ENCODE results near the gene CALM3. TPM values are rescaled to one million over a fixed set of nuclear protein-coding genes. Genes with fewer than 3 reads are reported as not detected.

CALM3 gene
- total RNA-seq, 1 experiment from 2014 or later: 484 TPM

GRCh38 chr19:46620716-46621115 lies 19.6 kb downstream of the CALM3 start:
- ChIA-PET POLR2A (no interaction called here), CTCF (interaction anchor here (1.1 kb wide), 1 partner anchor 41 kb away, joined by 4 read pairs; no protein-coding TSS in a partner anchor)
- H3K36me3 Mint-ChIP-seq (ENCODE audit: insufficient read depth, unreplicated experiment): no peaks in the 10 kb centered on the region
- H3K27ac Mint-ChIP-seq (ENCODE audit: unreplicated experiment): no peak overlapping the region
- no peaks in the 10 kb centered on the region for H3K9me3 Mint-ChIP-seq (ENCODE audit: unreplicated experiment)
- no TSS peak for BruUV-seq (replicated peaks)
- H3K36me3 ChIP-seq (ENCODE audit: control insufficient read depth, insufficient read depth, low read length): no peaks in the 10 kb centered on the region
- H3K4me1 Mint-ChIP-seq (ENCODE audit: low read depth, unreplicated experiment): no peaks in the 10 kb centered on the region
- TF ChIP-seq CTCF (IDR thresholded peaks at IDR 0.05; ENCODE audit: insufficient read depth in 1 of 2, low read depth in 1 of 2, low read length in 1 of 2, severe bottlenecking in 1 of 2, unreplicated experiment in 1 of 2): no peak
- H3K27me3 Mint-ChIP-seq (ENCODE audit: insufficient read depth, unreplicated experiment): no peaks in the 10 kb centered on the region
- no peak overlapping the region for H3K4me3 Mint-ChIP-seq (ENCODE audit: unreplicated experiment)
- no peaks in the 10 kb centered on the region for H3K27me3 ChIP-seq (replicated peaks; ENCODE audit: control insufficient read depth, insufficient read depth, low read length)
- DNase-seq: no peak
- peaks cover 14% of the 10 kb centered on the region for H3K4me1 ChIP-seq
- no peaks in the 10 kb centered on the region for H3K9me3 ChIP-seq
- no peak overlapping the region for H3K4me3 ChIP-seq (ENCODE audit: low read depth, low read length)
- intact Hi-C loops (cut with micrococcal nuclease; ENCODE audit: unreplicated experiment): no loop called here

DNA sequence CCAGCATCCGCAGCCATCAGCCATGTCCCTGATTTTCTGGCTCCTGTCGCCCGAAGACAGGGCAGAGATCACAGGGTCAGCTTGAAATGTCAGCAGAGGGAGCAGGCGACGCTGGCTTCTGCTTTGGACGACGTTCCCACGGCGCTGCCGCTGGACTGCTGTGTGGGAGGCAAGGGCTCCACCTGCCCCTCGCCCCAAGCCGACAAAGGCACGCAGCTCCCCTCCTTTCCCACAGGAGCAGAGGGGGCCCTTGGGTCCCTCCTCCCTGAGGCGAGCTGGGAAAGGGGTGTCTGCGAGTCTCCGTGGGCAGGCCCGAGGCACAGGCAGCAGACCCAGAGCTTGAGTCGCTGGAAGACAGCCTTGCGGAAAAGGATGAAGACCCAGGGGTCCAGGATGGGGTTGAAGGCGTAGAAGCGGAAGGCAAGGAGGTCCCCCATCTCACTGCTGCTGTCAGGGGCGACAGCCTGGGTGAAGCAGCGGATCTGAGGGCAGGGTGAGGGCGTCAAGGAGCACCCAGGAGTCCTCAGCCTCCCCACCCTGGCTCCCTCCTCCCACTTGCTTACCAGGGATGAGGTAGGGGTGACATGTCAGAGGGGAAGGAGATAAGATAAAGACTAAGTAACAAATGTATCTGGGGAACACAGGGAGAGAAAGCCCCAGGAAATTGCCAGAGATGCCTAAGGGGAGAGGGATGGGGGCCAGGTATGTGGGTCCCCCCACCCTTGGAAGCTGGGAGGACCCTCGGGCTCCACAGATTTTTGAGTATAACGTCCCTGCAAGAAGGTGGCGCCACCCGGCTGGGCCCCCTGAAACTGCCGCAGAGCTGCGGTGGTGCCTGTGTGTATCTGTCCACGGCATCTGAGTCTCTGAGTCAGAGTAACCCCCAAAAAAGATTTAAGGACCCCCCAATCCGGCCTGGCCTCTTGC lies 20.3 kb downstream of the CALM3 start:
- Histone ChIP-seq H3K4me1 (peaks cover 14% of the 10 kb centered on the region), H3K4me3 (ENCODE audit: low read depth, low read length) (no peak overlapping the region), H3K9me3 (no peaks in the 10 kb centered on the region), H3K36me3 (ENCODE audit: control insufficient read depth, insufficient read depth, low read length) (no peaks in the 10 kb centered on the region), H3K27me3 (replicated peaks; ENCODE audit: control insufficient read depth, insufficient read depth, low read length) (no peaks in the 10 kb centered on the region)
- no TSS peak for BruUV-seq (replicated peaks)
- no peaks in the 10 kb centered on the region for H3K9me3 Mint-ChIP-seq (ENCODE audit: unreplicated experiment)
- ChIA-PET CTCF (interaction anchor here (1.1 to 1.2 kb wide), 2 partner anchors 40 kb away, joined by 3 to 4 read pairs; partner anchors contain the start of gene DACT3), POLR2A (no interaction called here)
- H3K27ac Mint-ChIP-seq (ENCODE audit: unreplicated experiment): no peak overlapping the region
- no peaks in the 10 kb centered on the region for H3K4me1 Mint-ChIP-seq (ENCODE audit: low read depth, unreplicated experiment)
- no peak overlapping the region for H3K4me3 Mint-ChIP-seq (ENCODE audit: unreplicated experiment)
- TF ChIP-seq CTCF (IDR thresholded peaks at IDR 0.05; ENCODE audit: insufficient read depth in 1 of 2, low read depth in 1 of 2, low read length in 1 of 2, severe bottlenecking in 1 of 2, unreplicated experiment in 1 of 2): no peak
- DNase-seq: no peak
- no peaks in the 10 kb centered on the region for H3K27me3 Mint-ChIP-seq (ENCODE audit: insufficient read depth, unreplicated experiment)
- H3K36me3 Mint-ChIP-seq (ENCODE audit: insufficient read depth, unreplicated experiment): no peaks in the 10 kb centered on the region
- intact Hi-C loops (cut with micrococcal nuclease; ENCODE audit: unreplicated experiment): no loop called here

DNA sequence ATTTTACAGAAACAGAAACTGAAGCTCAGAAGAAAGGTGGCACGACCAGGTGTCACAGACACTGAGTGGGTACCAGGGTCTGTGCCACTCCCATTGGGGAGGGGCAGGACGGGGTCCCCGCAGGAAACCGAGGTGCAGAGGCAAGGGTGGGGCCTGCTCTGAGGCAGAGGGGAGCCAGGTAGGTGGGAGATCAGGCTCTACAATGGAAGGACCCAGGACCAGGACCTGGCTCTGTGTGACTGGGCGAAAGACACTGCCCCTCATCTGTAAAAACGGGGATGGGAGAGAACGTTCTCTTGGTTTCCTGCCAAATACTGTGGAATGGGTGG lies 21.0 kb downstream of the CALM3 start:
- intact Hi-C loops (cut with micrococcal nuclease; ENCODE audit: unreplicated experiment): no loop called here
- no peak for TF ChIP-seq CTCF (IDR thresholded peaks at IDR 0.05; ENCODE audit: insufficient read depth in 1 of 2, low read depth in 1 of 2, low read length in 1 of 2, severe bottlenecking in 1 of 2, unreplicated experiment in 1 of 2)
- no peak overlapping the region for H3K27ac Mint-ChIP-seq (ENCODE audit: unreplicated experiment)
- H3K36me3 Mint-ChIP-seq (ENCODE audit: insufficient read depth, unreplicated experiment): no peaks in the 10 kb centered on the region
- no peaks in the 10 kb centered on the region for H3K4me1 Mint-ChIP-seq (ENCODE audit: low read depth, unreplicated experiment)
- Histone ChIP-seq H3K4me1 (peaks cover 14% of the 10 kb centered on the region), H3K27me3 (replicated peaks; ENCODE audit: control insufficient read depth, insufficient read depth, low read length) (no peaks in the 10 kb centered on the region), H3K4me3 (ENCODE audit: low read depth, low read length) (no peak overlapping the region), H3K36me3 (ENCODE audit: control insufficient read depth, insufficient read depth, low read length) (no peaks in the 10 kb centered on the region), H3K9me3 (no peaks in the 10 kb centered on the region)
- H3K27me3 Mint-ChIP-seq (ENCODE audit: insufficient read depth, unreplicated experiment): no peaks in the 10 kb centered on the region
- DNase-seq: no peak
- no peaks in the 10 kb centered on the region for H3K9me3 Mint-ChIP-seq (ENCODE audit: unreplicated experiment)
- no TSS peak for BruUV-seq (replicated peaks)
- CTCF ChIA-PET: interaction anchor here (0.7 to 1.2 kb wide), 2 partner anchors 8 to 39 kb away, joined by 3 read pairs; partner anchors contain the start of gene DACT3
- no peak overlapping the region for H3K4me3 Mint-ChIP-seq (ENCODE audit: unreplicated experiment)
- POLR2A ChIA-PET: no interaction called here

Measured in Caco-2 (cell line).